ENCODE measurements around the gene FGD5.

Gene FGD5

GRCh38 chr3:14847613-14848541, 29.1 kb downstream of the FGD5 start:
- Histone ChIP-seq H3K14ac (ENCODE audit: low read length in 2 of 2) (peak overlapping the region in 1 of 2 experiments; percentile 75), H4K91ac (ENCODE audit: low read length) (no peak overlapping the region), H3K27ac (ENCODE audit: low read length, poor library complexity, severe bottlenecking) (no peak overlapping the region), H2BK12ac (ENCODE audit: low read length in 2 of 2) (no peak overlapping the region), H3K4ac (ENCODE audit: low read depth in 1 of 2, low read length in 2 of 2) (no peak overlapping the region), H3K9ac (ENCODE audit: low read length) (no peak overlapping the region), H4K8ac (ENCODE audit: low read length) (peak overlapping the region; percentile 62), H3K18ac (ENCODE audit: low read depth in 1 of 2, low read length in 2 of 2) (peak overlapping the region in 1 of 2 experiments; percentile 53), H3K4me3 (ENCODE audit: insufficient read depth in 1 of 2, low read depth in 1 of 2, low read length in 2 of 2) (peak overlapping the region in 1 of 2 experiments; percentile 11), H3K27me3 (ENCODE audit: control insufficient read depth in 1 of 2, insufficient read depth in 1 of 2, low read length in 2 of 2) (peaks cover 50 to 72% of the 10 kb centered on the region in 2 experiments), H3K4me2 (ENCODE audit: low read length, poor library complexity, severe bottlenecking) (no peak overlapping the region), H3K79me1 (replicated peaks; ENCODE audit: low read length, poor library complexity, severe bottlenecking) (no peaks in the 10 kb centered on the region), H3K23ac (ENCODE audit: low read length in 2 of 2) (peak overlapping the region in 1 of 2 experiments; percentile 19), H2BK5ac (ENCODE audit: low read depth, low read length, poor library complexity, severe bottlenecking) (no peak overlapping the region), H2BK120ac (ENCODE audit: low read depth, low read length) (no peak overlapping the region), H3K36me3 (ENCODE audit: control insufficient read depth in 1 of 2, insufficient read depth in 2 of 2, low read depth in 1 of 2, low read length in 2 of 2) (no peaks in the 10 kb centered on the region), H3K4me1 (ENCODE audit: control insufficient read depth, insufficient read depth, low read depth, low read length) (peaks cover 8% of the 10 kb centered on the region), H2AK5ac (ENCODE audit: low read length, severe bottlenecking) (no peak overlapping the region), H3K9me3 (ENCODE audit: control insufficient read depth, low read length) (no peaks in the 10 kb centered on the region), H2AFZ (ENCODE audit: low read depth, low read length) (peak overlapping the region; percentile 88), H2BK15ac (ENCODE audit: low read depth, poor library complexity, severe bottlenecking) (no peak overlapping the region)
- no peak for DNase-seq
- 18% methylated on average over 10 of the region's 15 CpGs for WGBS

- Histone ChIP-seq H3K9ac (ENCODE audit: low read length) (no peak overlapping the region), H2BK12ac (ENCODE audit: low read length in 2 of 2) (no peak overlapping the region), H3K36me3 (ENCODE audit: control insufficient read depth in 1 of 2, insufficient read depth in 2 of 2, low read depth in 1 of 2, low read length in 2 of 2) (no peaks in the 10 kb centered on the region), H3K27ac (ENCODE audit: low read length, poor library complexity, severe bottlenecking) (no peak overlapping the region), H3K4me1 (ENCODE audit: control insufficient read depth, insufficient read depth, low read depth, low read length) (peaks cover 8% of the 10 kb centered on the region), H3K79me1 (replicated peaks; ENCODE audit: low read length, poor library complexity, severe bottlenecking) (no peaks in the 10 kb centered on the region), H3K23ac (ENCODE audit: low read length in 2 of 2) (no peak overlapping the region), H2BK120ac (ENCODE audit: low read depth, low read length) (no peak overlapping the region), H3K14ac (ENCODE audit: low read length in 2 of 2) (no peak overlapping the region), H2AFZ (ENCODE audit: low read depth, low read length) (no peak overlapping the region), H3K9me3 (ENCODE audit: control insufficient read depth, low read length) (no peaks in the 10 kb centered on the region), H4K91ac (ENCODE audit: low read length) (no peak overlapping the region), H3K18ac (ENCODE audit: low read depth in 1 of 2, low read length in 2 of 2) (no peak overlapping the region), H3K4ac (ENCODE audit: low read depth in 1 of 2, low read length in 2 of 2) (no peak overlapping the region), H2BK15ac (ENCODE audit: low read depth, poor library complexity, severe bottlenecking) (no peak overlapping the region), H3K27me3 (ENCODE audit: control insufficient read depth in 1 of 2, insufficient read depth in 1 of 2, low read length in 2 of 2) (peaks cover 50 to 73% of the 10 kb centered on the region in 2 experiments), H3K4me2 (ENCODE audit: low read length, poor library complexity, severe bottlenecking) (no peak overlapping the region), H4K8ac (ENCODE audit: low read length) (no peak overlapping the region), H2BK5ac (ENCODE audit: low read depth, low read length, poor library complexity, severe bottlenecking) (no peak overlapping the region), H3K4me3 (ENCODE audit: insufficient read depth in 1 of 2, low read depth in 1 of 2, low read length in 2 of 2) (no peak overlapping the region), H2AK5ac (ENCODE audit: low read length, severe bottlenecking) (no peak overlapping the region)
- WGBS: 79% methylated on average over 8 of the region's 8 CpGs
- DNase-seq: no peak
Observed at GRCh38 chr3:14848906-14849305, 30.1 kb downstream of the FGD5 start.

GRCh38 chr3:14849638-14850230, 31.0 kb downstream of the FGD5 start:
- Histone ChIP-seq H2BK15ac (ENCODE audit: low read depth, poor library complexity, severe bottlenecking) (no peak overlapping the region), H3K9ac (ENCODE audit: low read length) (no peak overlapping the region), H3K14ac (ENCODE audit: low read length in 2 of 2) (no peak overlapping the region), H3K36me3 (ENCODE audit: control insufficient read depth in 1 of 2, insufficient read depth in 2 of 2, low read depth in 1 of 2, low read length in 2 of 2) (no peaks in the 10 kb centered on the region), H3K4me2 (ENCODE audit: low read length, poor library complexity, severe bottlenecking) (no peak overlapping the region), H3K27ac (ENCODE audit: low read length, poor library complexity, severe bottlenecking) (no peak overlapping the region), H2BK12ac (ENCODE audit: low read length in 2 of 2) (no peak overlapping the region), H3K18ac (ENCODE audit: low read depth in 1 of 2, low read length in 2 of 2) (no peak overlapping the region), H3K4ac (ENCODE audit: low read depth in 1 of 2, low read length in 2 of 2) (no peak overlapping the region), H3K23ac (ENCODE audit: low read length in 2 of 2) (no peak overlapping the region), H3K4me1 (ENCODE audit: control insufficient read depth, insufficient read depth, low read depth, low read length) (peaks cover 8% of the 10 kb centered on the region), H2AFZ (ENCODE audit: low read depth, low read length) (no peak overlapping the region), H3K79me1 (replicated peaks; ENCODE audit: low read length, poor library complexity, severe bottlenecking) (no peaks in the 10 kb centered on the region), H2BK120ac (ENCODE audit: low read depth, low read length) (no peak overlapping the region), H2AK5ac (ENCODE audit: low read length, severe bottlenecking) (no peak overlapping the region), H2BK5ac (ENCODE audit: low read depth, low read length, poor library complexity, severe bottlenecking) (no peak overlapping the region), H3K9me3 (ENCODE audit: control insufficient read depth, low read length) (no peaks in the 10 kb centered on the region), H4K91ac (ENCODE audit: low read length) (no peak overlapping the region), H3K27me3 (ENCODE audit: control insufficient read depth in 1 of 2, insufficient read depth in 1 of 2, low read length in 2 of 2) (peaks cover 45 to 70% of the 10 kb centered on the region in 2 experiments), H4K8ac (ENCODE audit: low read length) (no peak overlapping the region), H3K4me3 (ENCODE audit: insufficient read depth in 1 of 2, low read depth in 1 of 2, low read length in 2 of 2) (no peak overlapping the region)
- WGBS: 75% methylated on average over 5 of the region's 5 CpGs
- DNase-seq: no peak

GRCh38 chr3:14852058-14852594, 33.4 kb downstream of the FGD5 start:
- Histone ChIP-seq H2AK5ac (ENCODE audit: low read length, severe bottlenecking) (no peak overlapping the region), H2BK120ac (ENCODE audit: low read depth, low read length) (no peak overlapping the region), H3K4me1 (ENCODE audit: control insufficient read depth, insufficient read depth, low read depth, low read length) (peaks cover 8% of the 10 kb centered on the region), H2BK12ac (ENCODE audit: low read length in 2 of 2) (no peak overlapping the region), H3K9ac (ENCODE audit: low read length) (no peak overlapping the region), H4K8ac (ENCODE audit: low read length) (no peak overlapping the region), H4K91ac (ENCODE audit: low read length) (no peak overlapping the region), H2AFZ (ENCODE audit: low read depth, low read length) (no peak overlapping the region), H3K14ac (ENCODE audit: low read length in 2 of 2) (no peak overlapping the region), H3K36me3 (ENCODE audit: control insufficient read depth in 1 of 2, insufficient read depth in 2 of 2, low read depth in 1 of 2, low read length in 2 of 2) (no peaks in the 10 kb centered on the region), H3K79me1 (replicated peaks; ENCODE audit: low read length, poor library complexity, severe bottlenecking) (no peaks in the 10 kb centered on the region), H3K4ac (ENCODE audit: low read depth in 1 of 2, low read length in 2 of 2) (no peak overlapping the region), H2BK15ac (ENCODE audit: low read depth, poor library complexity, severe bottlenecking) (no peak overlapping the region), H3K4me2 (ENCODE audit: low read length, poor library complexity, severe bottlenecking) (no peak overlapping the region), H3K18ac (ENCODE audit: low read depth in 1 of 2, low read length in 2 of 2) (no peak overlapping the region), H3K23ac (ENCODE audit: low read length in 2 of 2) (no peak overlapping the region), H3K4me3 (ENCODE audit: insufficient read depth in 1 of 2, low read depth in 1 of 2, low read length in 2 of 2) (no peak overlapping the region), H3K27ac (ENCODE audit: low read length, poor library complexity, severe bottlenecking) (no peak overlapping the region), H2BK5ac (ENCODE audit: low read depth, low read length, poor library complexity, severe bottlenecking) (no peak overlapping the region), H3K27me3 (ENCODE audit: control insufficient read depth in 1 of 2, insufficient read depth in 1 of 2, low read length in 2 of 2) (peaks cover 21 to 46% of the 10 kb centered on the region in 2 experiments), H3K9me3 (ENCODE audit: control insufficient read depth, low read length) (peaks cover 5% of the 10 kb centered on the region)
- DNase-seq: no peak
- WGBS: no CpG with 5 or more reads among the region's 5 CpGs
